DMS114 treated with DMSO at 0.1 percent for 48 hours (cell line): ENCODE results near the gene HDAC5.

Source experiments
- DNase-seq: peaks from one replicate; lab custom pipeline; 2025; ENCODE audit not compliant: unreplicated experiment; lab: John Stamatoyannopoulos, UW

Gene HDAC5

DNA sequence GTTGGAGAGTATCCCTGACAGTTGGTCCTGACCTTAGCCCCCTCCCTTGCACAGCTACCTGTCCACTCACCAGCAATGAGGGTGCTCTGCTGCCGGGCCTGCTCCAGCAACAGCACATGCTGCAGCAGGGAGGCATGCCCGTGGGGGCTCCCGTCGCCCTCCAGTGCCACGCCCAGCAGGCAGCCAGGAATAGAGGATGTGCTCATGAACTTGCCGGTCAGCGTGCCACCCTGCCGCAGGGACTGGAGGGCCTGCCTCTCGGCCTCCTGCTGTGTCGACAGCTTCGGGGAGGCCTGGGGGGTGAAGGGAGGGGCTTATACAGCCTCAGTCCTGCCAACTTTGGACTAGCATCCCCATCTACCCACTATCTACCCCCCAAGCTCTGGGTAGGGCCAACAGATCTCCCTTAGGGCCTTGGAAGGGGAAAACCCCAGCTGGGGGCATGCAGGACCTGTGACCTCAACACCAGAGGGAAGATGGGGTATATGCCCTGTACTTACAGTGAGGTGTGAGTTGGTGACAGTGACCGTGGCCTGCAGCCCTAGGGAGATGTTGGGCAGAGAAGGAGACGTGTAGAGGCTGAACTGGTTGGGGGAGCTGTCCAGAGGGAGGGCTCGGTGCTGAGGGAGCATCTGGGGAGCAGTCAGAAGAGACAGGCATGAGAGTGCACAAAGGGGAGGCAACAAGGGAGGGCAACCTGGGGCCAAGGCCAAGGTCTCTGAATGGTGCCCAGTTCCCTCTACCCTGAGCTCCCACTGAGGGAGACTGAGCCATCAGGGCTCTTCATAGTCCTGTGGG lies 32.0 kb downstream of the HDAC5 start:
- DNase-seq: no peak

DNA sequence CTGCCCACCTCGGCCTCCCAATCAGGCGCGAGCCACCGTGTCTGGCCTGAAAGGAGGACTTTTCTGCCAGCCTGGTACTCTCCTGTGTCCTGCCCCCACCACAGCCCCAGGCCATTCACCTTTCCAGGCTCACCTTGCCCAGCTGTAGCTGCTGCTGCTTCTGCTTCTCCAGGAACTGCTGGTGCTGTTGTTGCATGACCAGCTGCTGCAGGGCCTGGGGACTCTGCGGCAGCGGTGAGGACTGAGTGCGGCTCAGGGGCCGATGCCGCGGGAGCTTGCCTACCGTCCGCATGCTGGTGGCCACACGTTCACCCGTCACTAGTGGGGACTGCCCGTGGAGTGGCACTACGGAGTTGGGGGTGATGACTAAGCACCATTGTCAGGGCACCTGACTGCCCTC lies 35.2 kb downstream of the HDAC5 start:
- DNase-seq: no peak

- DNase-seq: no peak
Observed at GRCh38 chr17:44087319-44087718, 36.1 kb downstream of the HDAC5 start.

GRCh38 chr17:44086364-44087311 lies 36.8 kb downstream of the HDAC5 start:
- DNase-seq: no peak

- DNase-seq: no peak
Observed at GRCh38 chr17:44085908-44086307, 37.5 kb downstream of the HDAC5 start.

GRCh38 chr17:44084921-44085320 lies 38.5 kb downstream of the HDAC5 start:
- DNase-seq: no peak

- no peak for DNase-seq
Observed at GRCh38 chr17:44084131-44084538, 39.3 kb downstream of the HDAC5 start.

DNA sequence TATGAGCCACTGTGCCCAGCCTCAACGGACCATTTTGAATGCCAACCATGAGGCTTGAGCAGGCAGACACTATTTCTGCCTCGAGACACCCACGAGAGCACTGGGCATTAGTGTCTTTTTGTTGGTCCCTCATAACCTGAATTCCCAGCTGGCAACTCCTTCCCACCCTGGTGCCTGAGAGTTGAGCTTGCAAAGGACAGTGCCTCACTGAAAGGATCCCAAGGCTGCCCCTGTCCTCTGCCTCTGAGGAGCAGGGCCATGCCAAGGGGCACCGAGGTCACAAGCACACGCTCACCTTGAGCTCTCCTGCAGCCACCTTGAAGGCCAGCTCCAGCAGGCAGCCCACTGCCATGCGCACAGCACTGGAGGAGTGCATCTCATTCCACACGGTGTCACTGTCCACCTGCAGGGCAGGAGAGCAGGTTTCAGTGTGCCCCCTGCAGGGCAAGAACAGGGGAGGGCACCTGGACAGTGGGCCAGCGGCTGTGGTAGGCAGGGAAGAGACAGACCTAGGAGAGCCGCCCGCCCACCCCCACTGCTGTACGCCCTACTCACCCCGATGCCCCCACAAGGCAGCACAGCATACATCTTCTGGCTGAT lies 40.1 kb downstream of the HDAC5 start:
- DNase-seq: no peak

- no peak for DNase-seq
Observed at GRCh38 chr17:44082256-44082927, 41.0 kb downstream of the HDAC5 start.

DNA sequence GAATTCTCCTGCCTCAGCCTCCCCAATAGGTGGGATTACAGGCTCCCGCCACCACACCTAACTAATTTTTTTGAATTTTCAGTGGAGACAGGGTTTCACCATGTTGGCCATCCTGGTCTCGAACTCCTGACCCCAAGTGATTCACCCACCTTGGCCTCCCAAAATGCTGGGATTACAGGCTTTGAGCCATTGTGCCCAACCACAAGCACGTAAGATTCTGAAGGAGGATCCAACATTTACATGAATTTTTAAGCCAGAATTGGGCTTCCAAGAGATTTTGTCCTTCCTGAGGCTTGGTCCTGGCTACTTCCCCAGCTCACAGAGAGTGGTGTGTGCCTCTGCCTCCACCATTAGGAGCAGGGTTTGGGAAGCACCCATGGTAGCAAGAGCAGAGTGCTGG lies 41.8 kb downstream of the HDAC5 start:
- no peak for DNase-seq

DNA sequence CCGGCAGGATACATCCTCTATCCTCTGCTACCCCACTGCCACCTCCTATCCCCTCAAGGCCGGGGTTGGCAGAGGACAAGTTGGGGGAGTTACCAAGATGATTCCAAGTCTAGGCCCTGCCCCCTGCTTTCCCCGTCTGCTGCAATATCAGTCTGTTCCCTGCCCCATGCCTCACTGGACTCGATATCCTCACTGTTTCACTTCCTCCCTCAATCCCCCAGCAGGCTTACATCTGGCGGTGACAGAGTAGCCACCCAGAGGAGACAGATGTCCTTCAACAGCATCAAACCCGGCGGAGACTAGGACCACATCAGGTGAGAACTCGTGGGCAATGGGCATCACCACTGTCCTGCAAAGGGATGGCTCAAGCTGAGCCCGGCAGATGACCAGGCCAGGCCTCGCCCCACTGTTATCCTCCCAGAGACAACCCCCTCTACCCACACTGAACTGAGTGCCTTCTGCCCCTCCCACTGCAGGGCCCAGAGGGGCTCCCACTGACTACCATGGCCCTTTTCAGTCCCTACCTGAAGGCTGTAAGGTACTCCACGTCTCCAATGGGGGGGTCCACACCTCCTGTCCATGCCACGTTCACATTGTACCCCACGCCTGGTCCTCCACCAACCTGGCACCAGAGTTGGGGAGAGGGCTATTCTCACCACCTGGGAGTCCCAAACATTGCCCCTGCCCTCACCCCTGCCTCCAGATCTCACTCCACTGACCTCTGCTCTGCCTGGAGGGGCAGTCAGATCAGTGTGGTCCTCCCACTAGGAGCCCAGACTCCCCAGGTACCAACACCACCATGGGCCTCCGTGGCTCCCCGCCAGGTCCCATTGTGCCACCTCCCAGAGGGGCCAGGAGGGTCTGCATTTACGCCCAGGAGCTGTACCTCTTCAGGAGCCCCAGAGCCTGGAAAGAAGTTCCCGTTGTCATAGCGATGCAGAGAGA lies 43.3 kb downstream of the HDAC5 start:
- DNase-seq: no peak

GRCh38 chr17:44078412-44078811 lies 45.0 kb downstream of the HDAC5 start:
- no peak for DNase-seq

DNA sequence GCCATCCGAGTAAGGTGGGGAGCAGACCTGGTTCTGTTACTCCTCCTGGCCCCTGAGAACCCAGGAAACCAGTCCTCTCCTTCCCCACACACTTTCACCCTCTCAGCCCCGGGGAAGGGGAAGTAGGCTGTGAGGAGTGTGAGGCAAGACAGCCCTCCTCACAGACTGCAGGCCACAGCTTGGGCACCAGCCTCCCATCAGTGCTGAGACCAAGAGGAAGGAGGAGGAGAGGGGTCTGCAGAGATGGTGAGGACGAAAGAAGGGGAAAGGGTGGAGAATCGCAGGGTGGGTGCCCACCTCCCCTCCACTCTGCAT lies 45.9 kb downstream of the HDAC5 start:
- no peak for DNase-seq

- DNase-seq: no peak
Observed at GRCh38 chr17:44076716-44077594, 46.5 kb downstream of the HDAC5 start.

DNA sequence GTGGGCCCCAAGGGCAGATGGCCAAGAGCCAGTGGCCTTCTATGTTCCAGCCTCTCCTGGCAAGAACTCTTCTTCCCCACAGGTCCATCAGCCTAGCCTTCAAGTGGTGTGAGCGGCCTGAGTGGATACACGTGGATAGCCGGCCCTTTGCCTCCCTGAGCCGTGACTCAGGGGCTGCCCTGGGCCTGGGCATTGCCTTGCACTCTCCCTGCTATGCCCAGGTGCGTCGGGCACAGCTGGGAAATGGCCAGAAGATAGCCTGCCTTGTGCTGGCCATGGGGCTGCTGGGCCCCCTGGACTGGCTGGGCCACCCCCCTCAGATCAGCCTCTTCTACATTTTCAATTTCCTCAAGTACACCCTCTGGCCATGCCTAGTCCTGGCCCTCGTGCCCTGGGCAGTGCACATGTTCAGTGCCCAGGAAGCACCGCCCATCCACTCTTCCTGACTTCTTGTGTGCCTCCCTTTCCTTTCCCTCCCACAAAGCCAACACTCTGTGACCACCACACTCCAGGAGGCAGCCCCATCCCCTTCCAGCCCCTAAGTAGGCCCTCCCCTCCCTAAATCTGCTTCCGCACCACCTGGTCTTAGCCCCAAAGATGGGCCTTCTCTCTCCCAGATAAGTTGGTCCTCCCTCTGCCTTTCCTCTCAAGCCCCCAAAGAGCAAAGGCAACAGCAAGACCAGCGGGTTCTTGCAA lies 47.7 kb downstream of the HDAC5 start:
- no peak for DNase-seq

DNA sequence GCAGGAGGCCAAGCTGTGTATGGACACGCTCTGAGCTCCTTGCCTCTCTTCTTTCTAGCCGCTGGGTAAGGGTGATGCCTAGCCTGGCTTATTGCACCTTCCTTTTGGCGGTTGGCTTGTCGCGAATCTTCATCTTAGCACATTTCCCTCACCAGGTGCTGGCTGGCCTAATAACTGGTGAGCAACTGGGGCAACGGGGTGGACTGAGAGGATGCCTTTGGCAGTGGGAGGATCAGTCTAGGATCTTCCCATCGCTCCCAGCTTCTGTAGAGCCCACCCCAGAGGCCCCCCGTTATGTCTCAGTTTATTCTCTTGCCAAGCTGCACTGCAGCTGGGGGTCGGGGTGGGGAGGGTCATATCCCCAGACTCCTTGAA lies 48.5 kb downstream of the HDAC5 start:
- no peak for DNase-seq

DNA sequence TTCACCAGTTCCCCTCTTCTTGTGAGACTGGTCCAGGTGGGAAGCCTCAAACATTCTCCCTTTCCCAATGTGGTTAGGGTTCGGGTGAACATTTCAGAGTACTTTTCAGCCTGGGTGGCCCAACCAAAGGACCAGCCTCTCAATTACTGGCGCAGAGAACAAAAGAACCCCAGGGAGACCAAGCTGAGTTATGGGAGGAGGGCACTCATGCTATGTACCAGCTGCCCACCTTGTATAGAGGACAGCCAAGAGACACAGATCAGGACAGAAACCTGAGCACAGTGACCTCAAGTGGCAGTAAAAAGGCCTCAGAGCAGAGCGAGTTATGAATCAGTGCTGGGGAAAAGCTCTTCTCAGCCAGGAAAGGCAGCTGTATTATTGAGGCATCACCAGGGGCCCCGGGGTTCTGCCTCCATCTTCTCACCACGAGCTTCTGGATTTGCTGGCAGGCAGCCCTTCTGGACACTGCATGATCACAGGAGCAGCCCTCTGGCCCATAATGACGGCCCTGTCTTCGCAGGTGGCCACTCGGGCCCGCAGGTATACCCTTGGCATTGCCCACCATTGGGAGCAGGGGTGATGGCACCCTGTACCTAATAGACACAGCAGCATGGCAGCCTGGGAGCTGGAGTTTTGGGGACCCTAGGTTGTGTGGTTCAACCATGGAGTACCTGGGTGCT lies 49.1 kb downstream of the HDAC5 start:
- no peak for DNase-seq

GRCh38 chr17:44071772-44072171 lies 51.7 kb downstream of the HDAC5 start:
- no peak for DNase-seq
